ENCODE results near the gene GPR78. TPM values are rescaled to one million over a fixed set of nuclear protein-coding genes. Genes with fewer than 3 reads are reported as not detected.

GPR78 gene
- total and polyA plus RNA-seq, 2 of the 13 experiments (the other 11 are each of a cell fraction or from before 2014, with no cell fraction given) = 0.01 to 0.07 TPM

GRCh38 chr4:8598391-8599090 is 18.3 kb downstream of the GPR78 start:
- Histone ChIP-seq H3K27ac (ENCODE audit: extremely low read length, insufficient read depth, low read length) (no peak overlapping the region), H3K9ac (ENCODE audit: insufficient read depth, low read depth, low read length) (no peak overlapping the region), H3K4me2 (ENCODE audit: low read depth, low read length) (no peak overlapping the region), H3K9me3 (ENCODE audit: low read length) (no peaks in the 10 kb centered on the region), H3K79me2 (ENCODE audit: insufficient read depth, low read length) (no peaks in the 10 kb centered on the region), H4K20me1 (ENCODE audit: insufficient read depth, low read length) (peaks cover 5% of the 10 kb centered on the region; the same call in 1 of the 2 replicates), H3K36me3 (replicated peaks in 1 of 2; ENCODE audit: control insufficient read depth in 1 of 2, insufficient read depth in 2 of 2, low read length in 2 of 2) (no peaks in the 10 kb centered on the region), H3K4me1 (ENCODE audit: insufficient read depth, low read length) (peaks cover 11% of the 10 kb centered on the region), H3K4me3 (replicated peaks in 1 of 3; ENCODE audit: insufficient read depth in 1 of 3, low read depth in 2 of 3, low read length in 3 of 3) (no peak overlapping the region), H3K27me3 (ENCODE audit: control insufficient read depth in 1 of 2, insufficient read depth in 2 of 2, low read length in 2 of 2) (peaks cover 4 to 40% of the 10 kb centered on the region in 2 experiments; a peak in 4 of 5 replicates), H2AFZ (ENCODE audit: low read length) (no peak overlapping the region)
- ChIA-PET CTCF (ENCODE audit: low intra/inter-chr PET ratio, low total read pairs) (no interaction called here), POLR2A (no interaction called here)
- 10% methylated on average over 13 of the region's 19 CpGs for WGBS (ENCODE audit: low lambda C conversion rate)
- DNase-seq (ENCODE audit: low spot score) = no peak
- TF ChIP-seq ZFP41 (CRISPR knock-in tag; IDR thresholded peaks at IDR 0.05; ENCODE audit: borderline replicate concordance) = no peak
- no peak for TF ChIP-seq SOX5 (CRISPR knock-in tag; IDR thresholded peaks at IDR 0.05; ENCODE audit: borderline replicate concordance)
- no peak for TF ChIP-seq ZHX1 (CRISPR knock-in tag; IDR thresholded peaks at IDR 0.05; ENCODE audit: low read depth)
- FAIRE-seq = no peak
- in situ Hi-C loops (cut with HindIII; ENCODE audit: extremely low pct_ligation_motif_present, low pct_unique_long_range_greater_than_20kb) (no loop called here), intact Hi-C loops (cut with micrococcal nuclease; ENCODE audit: unreplicated experiment) (no loop called here)
- BruUV-seq (replicated peaks) = no TSS peak
- ATAC-seq = no peak

GRCh38 chr4:8599091-8599460 is 18.9 kb downstream of the GPR78 start:
- no peak for FAIRE-seq
- no peak for ATAC-seq

More at GRCh38 chr4:8599091-8599460, 18.9 kb downstream of the GPR78 start:
- BruUV-seq (replicated peaks) = no TSS peak
- H3K4me1 ChIP-seq (ENCODE audit: insufficient read depth, low read length) = peaks cover 9% of the 10 kb centered on the region
- peaks cover 6 to 39% of the 10 kb centered on the region in 2 experiments; a peak in 4 of 5 replicates for H3K27me3 ChIP-seq (ENCODE audit: control insufficient read depth in 1 of 2, insufficient read depth in 2 of 2, low read length in 2 of 2)
- H3K9ac ChIP-seq (ENCODE audit: insufficient read depth, low read depth, low read length) = no peak overlapping the region
- no peaks in the 10 kb centered on the region for H4K20me1 ChIP-seq (ENCODE audit: insufficient read depth, low read length)
- ChIA-PET CTCF (ENCODE audit: low intra/inter-chr PET ratio, low total read pairs) (no interaction called here), POLR2A (no interaction called here)
- WGBS (ENCODE audit: low lambda C conversion rate) = no CpG with 5 or more reads among the region's 8 CpGs
- intact Hi-C loops (cut with micrococcal nuclease; ENCODE audit: unreplicated experiment) = no loop called here
- H3K36me3 ChIP-seq (replicated peaks in 1 of 2; ENCODE audit: control insufficient read depth in 1 of 2, insufficient read depth in 2 of 2, low read length in 2 of 2) = no peaks in the 10 kb centered on the region
- DNase-seq (ENCODE audit: low spot score) = no peak
- no peak for TF ChIP-seq ZNF772 (CRISPR knock-in tag; IDR thresholded peaks at IDR 0.05)
- no peaks in the 10 kb centered on the region for H3K79me2 ChIP-seq (ENCODE audit: insufficient read depth, low read length)
- H3K27ac ChIP-seq (ENCODE audit: extremely low read length, insufficient read depth, low read length) = no peak overlapping the region
- no peak overlapping the region for H2AFZ ChIP-seq (ENCODE audit: low read length)
- no peaks in the 10 kb centered on the region for H3K9me3 ChIP-seq (ENCODE audit: low read length)
- H3K4me2 ChIP-seq (ENCODE audit: low read depth, low read length) = no peak overlapping the region
- H3K4me3 ChIP-seq (replicated peaks in 1 of 3; ENCODE audit: insufficient read depth in 1 of 3, low read depth in 2 of 3, low read length in 3 of 3) = no peak overlapping the region
- in situ Hi-C loops (cut with HindIII; ENCODE audit: extremely low pct_ligation_motif_present, low pct_unique_long_range_greater_than_20kb) = no loop called here
